NCI-H2196 (cell line): ENCODE data around the gene TMEM132D.
"Not testable (repeated sequence)": the region's sequence is repeated elsewhere in the genome, so short reads cannot be mapped to it uniquely, and the experiment has no call there.

Source experiments
- DNase-seq: peaks from one replicate; lab custom pipeline; 2025; ENCODE audit not compliant: unreplicated experiment; lab: John Stamatoyannopoulos, UW

TMEM132D gene

GRCh38 chr12:129079719-129080118 lies 824.1 kb downstream of the TMEM132D start:
- no peak for DNase-seq

GRCh38 chr12:129076441-129077320 lies 827.1 kb downstream of the TMEM132D start:
- peak; percentile 21 for DNase-seq

GRCh38 chr12:129075460-129076208 lies 828.2 kb downstream of the TMEM132D start:
- DNase-seq = peak; percentile 64

DNA sequence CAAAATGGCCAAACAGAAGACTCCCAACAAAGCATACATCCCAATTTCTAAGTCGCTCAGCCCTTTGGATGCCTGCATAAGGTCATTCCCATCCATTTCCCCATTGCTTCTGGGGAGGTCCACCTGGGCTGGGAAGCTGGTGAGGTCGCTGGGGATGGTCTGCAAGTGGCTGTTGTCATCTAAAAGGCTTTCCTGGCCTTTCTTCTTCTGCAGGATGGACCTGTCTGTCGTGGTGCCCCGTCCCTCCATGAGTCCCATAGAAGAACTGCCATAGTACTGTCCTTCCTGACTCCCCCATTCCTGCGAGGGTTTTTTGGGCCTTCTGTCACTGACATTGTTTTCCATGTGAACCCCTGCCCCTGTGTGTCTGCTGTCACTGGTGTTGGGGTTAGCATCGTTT lies 829.4 kb downstream of the TMEM132D start:
- no peak for DNase-seq

GRCh38 chr12:129073157-129073915 lies 830.5 kb downstream of the TMEM132D start:
- DNase-seq = no peak

GRCh38 chr12:129071362-129071761 lies 832.5 kb downstream of the TMEM132D start:
- DNase-seq = no peak

GRCh38 chr12:129069886-129070285 lies 833.9 kb downstream of the TMEM132D start:
- DNase-seq = no peak

- DNase-seq = no peak
These were observed 835.1 kb downstream of the TMEM132D start for GRCh38 chr12:129068684-129069083.

DNA sequence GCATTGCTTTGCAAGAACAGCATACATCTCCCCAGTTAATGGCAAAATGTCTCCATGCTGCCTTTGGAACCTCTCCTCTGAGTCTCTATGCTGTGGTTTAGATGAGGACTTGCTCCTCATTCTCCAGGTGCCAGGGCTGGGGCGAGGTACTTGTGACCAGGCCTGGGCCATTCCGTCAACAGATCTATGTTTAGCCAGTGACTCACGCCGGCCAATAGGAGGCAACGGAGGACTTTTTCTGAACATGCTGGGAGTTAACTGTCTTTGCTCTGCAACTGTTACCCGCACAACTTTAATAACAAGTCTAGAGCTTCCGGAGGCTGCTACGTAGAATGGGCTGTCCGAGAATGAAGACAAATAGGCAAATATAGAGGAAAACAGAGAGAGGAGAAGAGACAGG lies 836.3 kb downstream of the TMEM132D start:
- DNase-seq = peak; percentile 20

- no peak for DNase-seq
These were observed 839.5 kb downstream of the TMEM132D start for GRCh38 chr12:129064209-129064855.

GRCh38 chr12:129063600-129063999 lies 840.2 kb downstream of the TMEM132D start:
- no peak for DNase-seq

GRCh38 chr12:129053232-129053631 lies 850.6 kb downstream of the TMEM132D start:
- no peak for DNase-seq

GRCh38 chr12:129052373-129052772 lies 851.5 kb downstream of the TMEM132D start:
- no peak for DNase-seq

DNA sequence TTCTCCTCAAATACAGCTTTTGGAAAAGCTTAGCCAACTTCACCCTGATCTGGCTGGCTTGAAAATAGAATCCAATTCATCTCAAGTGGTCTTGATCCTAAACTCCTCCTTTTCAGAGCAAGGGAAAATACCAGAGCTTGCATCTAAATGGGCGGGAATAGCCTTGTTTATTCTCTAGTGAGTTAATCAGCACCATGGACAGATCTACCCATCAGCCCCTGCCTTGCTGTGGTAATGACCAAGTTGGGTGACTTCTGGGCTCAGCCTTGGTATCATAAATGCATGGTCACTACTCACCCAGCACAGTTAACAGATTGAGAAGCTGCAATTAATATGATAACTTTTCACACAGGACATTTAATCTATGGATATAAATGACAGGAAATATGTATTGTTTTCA lies 853.9 kb downstream of the TMEM132D start:
- DNase-seq = no peak

DNA sequence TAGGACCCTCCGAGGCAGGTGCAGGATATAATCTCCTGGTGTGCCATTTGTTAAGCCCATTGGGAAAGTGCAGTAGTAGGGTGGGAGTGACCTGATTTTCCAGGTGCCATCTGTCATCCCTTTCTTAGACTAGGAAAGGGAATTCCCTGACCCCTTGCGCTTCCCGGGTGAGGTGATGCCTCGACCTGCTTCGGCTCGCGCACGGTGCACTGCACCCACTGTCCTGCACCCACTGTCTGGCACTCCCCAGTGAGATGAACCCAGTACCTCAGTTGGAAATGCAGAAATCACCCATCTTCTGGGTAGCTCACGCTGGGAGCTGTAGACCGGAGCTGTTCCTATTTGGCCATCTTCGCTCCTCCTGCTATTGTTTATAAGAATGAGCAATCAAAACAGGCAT lies 860.5 kb downstream of the TMEM132D start:
- not testable (repeated sequence) for DNase-seq

DNA sequence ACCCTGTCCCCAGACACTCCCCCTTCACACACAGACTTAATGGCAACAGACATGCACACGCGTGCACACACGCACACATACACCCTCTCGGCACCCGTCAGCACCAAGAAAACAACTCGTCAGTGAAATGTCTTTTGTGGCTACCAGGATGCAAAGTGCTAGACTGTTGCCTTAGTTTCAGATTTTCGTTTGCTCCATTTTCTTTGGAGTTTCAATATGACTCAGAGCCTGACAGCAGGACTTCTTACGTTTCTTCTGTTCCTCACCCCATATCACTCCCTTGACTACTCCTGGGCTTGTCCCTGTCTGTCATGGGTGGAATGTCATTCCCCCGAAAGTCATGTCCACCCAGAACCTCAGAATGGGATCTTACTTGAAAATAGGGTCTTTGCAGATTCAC lies 867.7 kb downstream of the TMEM132D start:
- no peak for DNase-seq

- DNase-seq = no peak
These were observed 869.1 kb downstream of the TMEM132D start for GRCh38 chr12:129034558-129035289.

GRCh38 chr12:129028844-129029243 lies 875.0 kb downstream of the TMEM132D start:
- no peak for DNase-seq

DNA sequence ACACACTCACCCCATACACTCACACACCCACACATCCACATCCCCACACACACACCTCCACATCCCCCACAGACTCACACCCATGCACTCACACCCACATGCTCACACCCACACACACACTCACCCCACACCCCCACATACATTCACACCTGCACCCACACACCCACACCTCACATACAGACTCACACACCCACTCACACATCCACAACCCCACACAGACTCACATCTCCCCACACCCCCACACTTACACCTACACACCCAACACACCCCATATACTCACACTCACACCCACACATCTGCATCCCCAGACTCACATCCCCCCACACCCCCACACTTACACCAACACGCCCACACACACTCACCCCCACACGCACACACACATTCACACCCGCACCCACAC lies 878.8 kb downstream of the TMEM132D start:
- DNase-seq = no peak
